BLaER1 treated with 17β-estradiol and CSF1 and Interleukin-3, amounts not matched to agents 10 nM and 100 nM (cell line): ENCODE measurements around the gene ACBD4.

Experiments used
- H3K27ac ChIP-seq, 11 experiments: shearing (Covaris generic); formaldehyde crosslinking; 2 replicates each; pipeline ENCODE4 v1.8.1; 2022
- H3K27me3 ChIP-seq, 11 experiments: shearing (Covaris generic); formaldehyde crosslinking; 2 replicates each; pipeline ENCODE4 v1.8.1; 2022
- H3K36me3 ChIP-seq, 11 experiments: shearing (Covaris generic); formaldehyde crosslinking; 2 replicates each; pipeline ENCODE4 v1.8.1; 2022
- H3K4me1 ChIP-seq, 10 experiments: shearing (Covaris generic); formaldehyde crosslinking; 2 replicates each; pipeline ENCODE4 v1.8.1; 2022
- H3K4me2 ChIP-seq, 11 experiments: shearing (Covaris generic); formaldehyde crosslinking; 2 replicates each; pipeline ENCODE4 v1.8.1; 2022
- H3K4me3 ChIP-seq, 10 experiments: shearing (Covaris generic); formaldehyde crosslinking; 2 replicates each; pipeline ENCODE4 v1.8.1; 2022
- H3K9ac ChIP-seq, 11 experiments: shearing (Covaris generic); formaldehyde crosslinking; 2 replicates each; pipeline ENCODE4 v1.8.1; 2022
- H3K9me3 ChIP-seq, 11 experiments: shearing (Covaris generic); formaldehyde crosslinking; replicated peaks in 1 of 11; 2 replicates each; pipeline ENCODE4 v1.8.1; 2022
- H4K20me1 ChIP-seq, 11 experiments: shearing (Covaris generic); formaldehyde crosslinking; 2 replicates each; pipeline ENCODE4 v1.8.1; 2022
- Cebpa-rat ChIP-seq, 11 experiments: shearing (Covaris generic); IDR thresholded peaks; 2 replicates each; pipeline ENCODE4 v1.8.1; 2022

The ACBD4 gene

GRCh38 chr17:45135192-45135977, at the start of gene ACBD4:
Gene ACBD4 (plus strand): TSS chr17:45135687. CDS start chr17:45136145, 458 bp downstream.
- H3K4me2 ChIP-seq = peak within 1 kb of the TSS; percentile 79 to 99 (median 98)
- H3K27me3 ChIP-seq = no peaks in the 10 kb centered on the region
- peaks cover 21 to 54% (median 42%) of the 10 kb centered on the region in 10 experiments for H3K4me1 ChIP-seq
- peaks cover 0 to 16% (median 3%) of the 10 kb centered on the region in 11 experiments; a peak in 9 of 22 replicates for H4K20me1 ChIP-seq
- TF ChIP-seq Cebpa-rat (IDR thresholded peaks at IDR 0.05) = peak in 1 of 11 experiments; percentile 27; a peak in 1 of 22 replicates
- peak within 1 kb of the TSS; percentile 48 to 79 (median 68); a peak in 21 of 22 replicates for H3K27ac ChIP-seq
- peaks cover 0 to 5% (median 0%) of the 10 kb centered on the region in 11 experiments; a peak in 2 of 22 replicates for H3K36me3 ChIP-seq
- peak within 1 kb of the TSS; percentile 66 to 81 (median 75) for H3K9ac ChIP-seq
- H3K9me3 ChIP-seq = no peaks in the 10 kb centered on the region
- H3K4me3 ChIP-seq = peak within 1 kb of the TSS; percentile 60 to 74 (median 66)

- Histone ChIP-seq H4K20me1 (peaks cover 0 to 65% (median 29%) of the 10 kb centered on the region in 11 experiments; a peak in 16 of 22 replicates), H3K27me3 (no peaks in the 10 kb centered on the region), H3K4me3 (no peak overlapping the region), H3K4me1 (peaks cover 0 to 17% (median 0%) of the 10 kb centered on the region in 10 experiments; a peak in 2 of 20 replicates), H3K9me3 (no peaks in the 10 kb centered on the region), H3K27ac (no peak overlapping the region), H3K9ac (no peak overlapping the region; a peak in 1 of 22 replicates), H3K4me2 (no peak overlapping the region), H3K36me3 (peaks cover 99 to 100% (median 100%) of the 10 kb centered on the region in 11 experiments)
- no peak for TF ChIP-seq Cebpa-rat (IDR thresholded peaks at IDR 0.05)
Measured at GRCh38 chr17:45086391-45086790, 49.1 kb upstream of the ACBD4 start.

- Histone ChIP-seq H3K4me2 (no peak overlapping the region), H3K27me3 (no peaks in the 10 kb centered on the region), H3K4me1 (peaks cover 0 to 17% (median 0%) of the 10 kb centered on the region in 10 experiments; a peak in 2 of 20 replicates), H4K20me1 (peaks cover 0 to 64% (median 29%) of the 10 kb centered on the region in 11 experiments; a peak in 16 of 22 replicates), H3K9me3 (no peaks in the 10 kb centered on the region), H3K36me3 (peaks cover 99 to 100% (median 100%) of the 10 kb centered on the region in 11 experiments), H3K27ac (no peak overlapping the region), H3K4me3 (no peak overlapping the region), H3K9ac (no peak overlapping the region; a peak in 1 of 22 replicates)
- no peak for TF ChIP-seq Cebpa-rat (IDR thresholded peaks at IDR 0.05)
Measured at GRCh38 chr17:45086865-45087503, 48.5 kb upstream of the ACBD4 start.

- no peaks in the 10 kb centered on the region for H3K27me3 ChIP-seq
- H3K9ac ChIP-seq = peak overlapping the region in 1 of 11 experiments; percentile 16; a peak in 1 of 22 replicates
- no peak overlapping the region for H3K4me3 ChIP-seq
- peaks cover 99 to 100% (median 100%) of the 10 kb centered on the region in 11 experiments for H3K36me3 ChIP-seq
- peaks cover 0 to 66% (median 33%) of the 10 kb centered on the region in 11 experiments; a peak in 17 of 22 replicates for H4K20me1 ChIP-seq
- no peaks in the 10 kb centered on the region for H3K9me3 ChIP-seq
- H3K4me2 ChIP-seq = no peak overlapping the region
- peaks cover 0 to 17% (median 0%) of the 10 kb centered on the region in 10 experiments; a peak in 2 of 20 replicates for H3K4me1 ChIP-seq
- no peak for TF ChIP-seq Cebpa-rat (IDR thresholded peaks at IDR 0.05)
- H3K27ac ChIP-seq = peak overlapping the region in 1 of 11 experiments; percentile 16; a peak in 1 of 22 replicates
Measured at GRCh38 chr17:45087504-45087975, 47.9 kb upstream of the ACBD4 start.

- H3K4me3 ChIP-seq = no peak overlapping the region
- peaks cover 99 to 100% (median 100%) of the 10 kb centered on the region in 11 experiments for H3K36me3 ChIP-seq
- no peaks in the 10 kb centered on the region for H3K27me3 ChIP-seq
- TF ChIP-seq Cebpa-rat (IDR thresholded peaks at IDR 0.05) = no peak
- H3K9me3 ChIP-seq = no peaks in the 10 kb centered on the region
- H3K4me2 ChIP-seq = no peak overlapping the region
- H3K9ac ChIP-seq = peak overlapping the region in 2 of 11 experiments; percentile 16 to 23; a peak in 3 of 22 replicates
- peaks cover 0 to 70% (median 38%) of the 10 kb centered on the region in 11 experiments; a peak in 17 of 22 replicates for H4K20me1 ChIP-seq
- H3K27ac ChIP-seq = peak overlapping the region in 1 of 11 experiments; percentile 16; a peak in 1 of 22 replicates
- H3K4me1 ChIP-seq = peaks cover 0 to 17% (median 0%) of the 10 kb centered on the region in 10 experiments; a peak in 2 of 20 replicates
Measured at GRCh38 chr17:45087978-45088377, 47.5 kb upstream of the ACBD4 start.

GRCh38 chr17:45088741-45089140, 46.7 kb upstream of the ACBD4 start:
- H4K20me1 ChIP-seq = peaks cover 0 to 78% (median 45%) of the 10 kb centered on the region in 11 experiments; a peak in 18 of 22 replicates
- H3K9me3 ChIP-seq = no peaks in the 10 kb centered on the region
- no peak for TF ChIP-seq Cebpa-rat (IDR thresholded peaks at IDR 0.05)
- H3K27me3 ChIP-seq = no peaks in the 10 kb centered on the region
- no peak overlapping the region for H3K27ac ChIP-seq
- H3K4me2 ChIP-seq = no peak overlapping the region
- H3K36me3 ChIP-seq = peaks cover 99 to 100% (median 100%) of the 10 kb centered on the region in 11 experiments
- peaks cover 0 to 17% (median 0%) of the 10 kb centered on the region in 10 experiments; a peak in 2 of 20 replicates for H3K4me1 ChIP-seq
- peak overlapping the region in 1 of 11 experiments; percentile 29; a peak in 1 of 22 replicates for H3K9ac ChIP-seq
- no peak overlapping the region for H3K4me3 ChIP-seq

- no peak overlapping the region for H3K27ac ChIP-seq
- no peak overlapping the region for H3K4me2 ChIP-seq
- H3K36me3 ChIP-seq = peaks cover 99 to 100% (median 100%) of the 10 kb centered on the region in 11 experiments
- no peak overlapping the region for H3K4me3 ChIP-seq
- TF ChIP-seq Cebpa-rat (IDR thresholded peaks at IDR 0.05) = no peak
- H3K9ac ChIP-seq = no peak overlapping the region
- no peaks in the 10 kb centered on the region for H3K27me3 ChIP-seq
- peaks cover 6 to 85% (median 43%) of the 10 kb centered on the region in 11 experiments; a peak in 21 of 22 replicates for H4K20me1 ChIP-seq
- no peaks in the 10 kb centered on the region for H3K9me3 ChIP-seq
- H3K4me1 ChIP-seq = peaks cover 0 to 17% (median 2%) of the 10 kb centered on the region in 10 experiments; a peak in 6 of 20 replicates
Measured at GRCh38 chr17:45090711-45091110, 44.8 kb upstream of the ACBD4 start.

- Histone ChIP-seq H3K4me2 (no peak overlapping the region), H3K4me3 (no peak overlapping the region), H3K9me3 (no peaks in the 10 kb centered on the region), H3K27me3 (no peaks in the 10 kb centered on the region), H3K27ac (no peak overlapping the region), H3K36me3 (peaks cover 98 to 100% (median 100%) of the 10 kb centered on the region in 11 experiments), H3K4me1 (peaks cover 0 to 12% (median 4%) of the 10 kb centered on the region in 10 experiments; a peak in 6 of 20 replicates), H4K20me1 (peaks cover 13 to 90% (median 54%) of the 10 kb centered on the region in 11 experiments; a peak in 21 of 22 replicates), H3K9ac (0 out of 22 replicates have a peak overlapping the region, but pooled peaks of 1 of the 11 experiments have one; percentile 16)
- no peak for TF ChIP-seq Cebpa-rat (IDR thresholded peaks at IDR 0.05)
Measured at GRCh38 chr17:45091778-45092425, 43.6 kb upstream of the ACBD4 start.
